ENCODE results near the gene ZNF112.
A peak's percentile ranks its signal among the peaks of the same experiment; 100 is the strongest.

- peak; percentile 75 for TF ChIP-seq ELF4 (IDR thresholded peaks at IDR 0.05)
- TF ChIP-seq FOXA1 (IDR thresholded peaks at IDR 0.05): no peak
- TF ChIP-seq HDGF (IDR thresholded peaks at IDR 0.05; ENCODE audit: borderline replicate concordance): no peak
- TF ChIP-seq BHLHE40 (IDR thresholded peaks at IDR 0.05; ENCODE audit: borderline replicate concordance): no peak
- no peak for TF ChIP-seq FOXM1 (IDR thresholded peaks at IDR 0.05; ENCODE audit: borderline replicate concordance)
- no peak for TF ChIP-seq PKNOX1 (IDR thresholded peaks at IDR 0.05)
These were observed 51.8 kb downstream of the ZNF112 start, which contains the start of gene ZNF235 for GRCh38 chr19:44304659-44305193.
